ACC112 (cell line): ENCODE data around the gene SLC9A8.
A peak's percentile ranks its signal among the peaks of the same experiment; 100 is the strongest.
"Not testable (repeated sequence)": the region's sequence is repeated elsewhere in the genome, so short reads cannot be mapped to it uniquely, and the experiment has no call there.

Experiments
- H2AFZ ChIP-seq: fragments of 200-600 bp; sonication (generic); one replicate; pipeline ENCODE4 v1.6.0; 2017; ENCODE audit warnings: antibody characterized with exemption, low read length; ENCODE audit not compliant: unreplicated experiment
- H3K27ac ChIP-seq: fragments of 200-600 bp; sonication (generic); 2 replicates; pipeline ENCODE4 v1.5.1; 2014; ENCODE audit warnings: low read depth, mild to moderate bottlenecking, antibody characterized with exemption, low read length, moderate library complexity
- H3K27me3 ChIP-seq: fragments of 200-600 bp; sonication (generic); 2 replicates; pipeline ENCODE4 v1.6.1; 2014; ENCODE audit warnings: mild to moderate bottlenecking, antibody characterized with exemption, low read length, moderate library complexity, mixed read lengths; ENCODE audit not compliant: insufficient read depth
- H3K36me3 ChIP-seq: fragments of 200-600 bp; sonication (generic); 2 replicates; pipeline ENCODE4 v1.6.1; 2016; ENCODE audit warnings: mild to moderate bottlenecking, antibody characterized with exemption, low read length, moderate library complexity, mixed read lengths; ENCODE audit not compliant: insufficient read depth
- H3K4me1 ChIP-seq: fragments of 200-600 bp; sonication (generic); one replicate; pipeline ENCODE4 v1.6.1; 2016; ENCODE audit warnings: low read length, mixed read lengths; ENCODE audit not compliant: insufficient read depth, unreplicated experiment, control insufficient read depth
- H3K4me3 ChIP-seq: fragments of 200-600 bp; sonication (generic); 2 replicates; pipeline ENCODE4 v1.5.1; 2014; ENCODE audit warnings: mild to moderate bottlenecking, low read depth, low read length
- H3K79me2 ChIP-seq: fragments of 200-600 bp; sonication (generic); one replicate; pipeline ENCODE4 v1.6.0; 2016; ENCODE audit warnings: low read length; ENCODE audit not compliant: control insufficient read depth, unreplicated experiment, insufficient read depth

The SLC9A8 gene, protein sequence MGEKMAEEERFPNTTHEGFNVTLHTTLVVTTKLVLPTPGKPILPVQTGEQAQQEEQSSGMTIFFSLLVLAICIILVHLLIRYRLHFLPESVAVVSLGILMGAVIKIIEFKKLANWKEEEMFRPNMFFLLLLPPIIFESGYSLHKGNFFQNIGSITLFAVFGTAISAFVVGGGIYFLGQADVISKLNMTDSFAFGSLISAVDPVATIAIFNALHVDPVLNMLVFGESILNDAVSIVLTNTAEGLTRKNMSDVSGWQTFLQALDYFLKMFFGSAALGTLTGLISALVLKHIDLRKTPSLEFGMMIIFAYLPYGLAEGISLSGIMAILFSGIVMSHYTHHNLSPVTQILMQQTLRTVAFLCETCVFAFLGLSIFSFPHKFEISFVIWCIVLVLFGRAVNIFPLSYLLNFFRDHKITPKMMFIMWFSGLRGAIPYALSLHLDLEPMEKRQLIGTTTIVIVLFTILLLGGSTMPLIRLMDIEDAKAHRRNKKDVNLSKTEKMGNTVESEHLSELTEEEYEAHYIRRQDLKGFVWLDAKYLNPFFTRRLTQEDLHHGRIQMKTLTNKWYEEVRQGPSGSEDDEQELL

DNA sequence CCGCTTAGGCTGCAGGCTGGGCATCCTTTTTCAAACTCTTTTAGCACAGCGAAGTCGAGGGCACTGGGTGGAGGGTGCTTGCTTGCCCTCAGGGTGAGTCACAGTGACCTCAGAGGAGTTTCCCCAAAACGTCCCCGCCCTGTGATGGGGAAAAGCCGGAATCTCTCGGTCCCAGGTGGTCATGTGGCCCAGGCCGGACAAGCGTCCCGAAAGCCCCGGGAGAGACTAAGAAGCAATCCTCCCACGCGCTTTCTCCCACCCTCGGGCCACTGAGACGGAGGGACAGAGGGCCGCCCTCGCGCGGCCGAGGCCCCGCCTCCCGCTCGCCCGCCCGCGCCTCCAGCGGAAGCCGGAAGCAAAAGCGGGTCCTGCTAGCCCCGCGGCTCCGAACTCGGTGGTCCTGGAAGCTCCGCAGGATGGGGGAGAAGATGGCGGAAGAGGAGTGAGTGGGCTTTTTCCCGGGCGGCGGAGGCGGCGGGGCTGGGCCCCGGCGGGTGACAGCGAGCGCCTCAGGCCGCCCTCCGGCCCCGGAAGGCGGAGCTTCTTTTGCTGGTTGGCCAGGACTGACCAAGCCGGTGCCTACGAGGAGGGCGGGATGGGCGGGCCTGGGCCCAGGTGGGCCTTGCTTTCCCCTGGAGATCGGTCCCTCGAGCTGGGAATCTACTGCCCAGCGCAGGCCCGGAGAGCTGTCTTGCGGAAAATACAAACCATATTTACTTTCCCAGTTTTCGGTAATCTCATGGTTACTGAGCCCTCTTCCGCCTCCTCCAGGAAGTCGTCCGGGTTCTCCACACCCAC, at the start of gene SLC9A8:
SLC9A8 (plus strand) TSS at position 322 of the 798 bp plus-strand sequence; CDS start at position 417, 95 bp downstream.
- H3K4me1 ChIP-seq = peaks cover 23% of the 10 kb centered on the region
- H3K27me3 ChIP-seq = no peaks in the 10 kb centered on the region
- H2AFZ ChIP-seq = peak within 1 kb of the TSS; percentile 34
- H3K27ac ChIP-seq = peak within 1 kb of the TSS; percentile 85
- H3K4me3 ChIP-seq = peak within 1 kb of the TSS; percentile 91
- peaks cover 16% of the 10 kb centered on the region for H3K79me2 ChIP-seq
- H3K36me3 ChIP-seq = no peaks in the 10 kb centered on the region

DNA sequence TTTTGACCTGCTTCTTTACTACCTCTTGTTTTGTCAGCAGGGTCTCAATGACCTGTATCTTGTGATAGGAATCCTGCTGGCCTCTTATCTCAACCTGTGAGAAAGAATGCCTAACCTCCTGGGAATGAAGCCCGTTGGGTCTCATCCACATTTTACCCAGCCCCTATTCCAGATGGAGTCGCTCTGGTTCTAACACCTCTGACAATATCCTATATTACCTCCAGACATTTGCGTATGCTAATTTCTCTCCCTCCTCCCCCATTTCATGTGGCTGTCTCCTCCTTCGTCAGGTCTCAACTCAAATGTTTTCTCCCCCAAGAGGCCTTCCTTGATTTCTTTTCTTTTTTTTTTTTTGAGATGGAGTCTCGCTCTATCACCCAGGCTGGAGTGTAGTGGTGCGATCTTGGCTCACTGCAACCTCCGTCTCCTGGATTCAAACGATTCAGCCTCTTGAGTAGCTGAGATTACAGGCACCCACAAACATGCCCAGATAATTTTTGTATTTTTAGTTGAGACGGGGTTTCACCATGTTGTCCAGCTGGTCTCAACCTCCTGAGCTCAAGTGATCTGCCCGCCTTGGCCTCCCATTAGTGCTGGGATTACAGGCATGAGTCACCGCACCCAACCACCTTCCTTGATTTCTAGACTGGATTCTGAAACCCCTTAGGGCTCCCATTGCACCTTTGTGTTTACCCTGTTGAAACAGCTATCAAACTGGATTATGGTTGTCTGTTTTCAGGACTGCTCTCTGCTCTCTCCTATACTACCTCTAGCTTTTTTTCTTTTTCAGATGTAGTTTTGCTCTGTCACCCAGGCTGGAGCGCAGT, 49.5 kb upstream of the SLC9A8 start:
- no peak overlapping the region for H3K4me3 ChIP-seq
- no peaks in the 10 kb centered on the region for H3K36me3 ChIP-seq
- no peaks in the 10 kb centered on the region for H3K79me2 ChIP-seq
- no peaks in the 10 kb centered on the region for H3K27me3 ChIP-seq
- H3K27ac ChIP-seq = no peak overlapping the region
- no peak overlapping the region for H2AFZ ChIP-seq
- no peaks in the 10 kb centered on the region for H3K4me1 ChIP-seq

DNA sequence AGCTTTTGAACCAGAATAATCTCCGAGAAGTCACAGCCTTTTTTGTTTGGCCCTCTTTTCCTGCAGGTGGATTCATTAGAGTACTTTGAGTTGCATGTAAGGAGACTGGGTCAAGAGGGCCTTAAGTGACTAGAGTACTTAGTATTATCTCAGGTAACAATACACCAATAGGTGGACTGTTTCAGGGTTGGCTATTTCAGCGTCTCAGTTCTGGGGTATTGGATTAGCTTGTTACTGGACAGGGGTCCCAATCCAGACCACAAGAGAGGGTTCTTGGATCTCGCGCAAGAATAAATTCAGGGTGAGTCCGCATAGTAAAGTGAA, 47.3 kb upstream of the SLC9A8 start:
- Histone ChIP-seq H3K27me3 (no peaks in the 10 kb centered on the region), H3K4me3 (no peak overlapping the region), H3K27ac (no peak overlapping the region), H3K36me3 (no peaks in the 10 kb centered on the region), H3K4me1 (peaks cover 13% of the 10 kb centered on the region), H2AFZ (no peak overlapping the region), H3K79me2 (no peaks in the 10 kb centered on the region)

DNA sequence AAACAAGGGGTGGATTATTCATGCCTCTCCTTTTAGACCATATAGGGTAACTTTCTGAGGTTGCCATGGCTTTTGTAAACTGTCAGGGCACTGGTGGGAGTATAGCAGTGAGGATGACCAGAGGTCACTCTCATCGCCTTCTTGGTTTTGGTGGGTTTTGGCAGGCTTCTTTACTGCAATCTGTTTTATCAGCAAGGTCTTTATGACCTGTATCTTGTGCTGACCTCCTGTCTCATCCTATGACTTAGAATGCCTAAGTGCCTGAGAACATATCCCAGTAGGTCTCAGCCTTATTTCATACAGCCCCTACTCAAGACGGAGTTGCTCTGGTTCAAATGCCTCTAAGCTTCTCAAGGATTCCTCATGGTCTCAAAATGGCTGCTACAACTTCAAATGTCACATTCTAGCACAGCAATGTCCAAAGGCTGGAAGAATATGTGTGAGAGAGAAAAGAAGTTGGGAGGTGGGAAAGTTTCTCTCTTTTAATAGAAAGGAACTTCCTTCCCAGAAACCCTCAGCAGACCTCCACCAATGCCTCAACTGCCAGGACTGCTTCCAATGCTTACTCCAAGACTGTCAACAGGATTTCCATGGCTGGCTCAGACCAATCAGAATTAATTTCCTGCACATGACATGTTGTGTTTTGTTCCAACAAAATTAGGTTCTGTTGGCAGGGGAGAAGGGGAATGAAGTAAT, 46.6 kb upstream of the SLC9A8 start:
- Histone ChIP-seq H3K27ac (no peak overlapping the region), H2AFZ (no peak overlapping the region), H3K4me1 (peaks cover 13% of the 10 kb centered on the region), H3K79me2 (no peaks in the 10 kb centered on the region), H3K4me3 (no peak overlapping the region), H3K36me3 (no peaks in the 10 kb centered on the region), H3K27me3 (no peaks in the 10 kb centered on the region)

DNA sequence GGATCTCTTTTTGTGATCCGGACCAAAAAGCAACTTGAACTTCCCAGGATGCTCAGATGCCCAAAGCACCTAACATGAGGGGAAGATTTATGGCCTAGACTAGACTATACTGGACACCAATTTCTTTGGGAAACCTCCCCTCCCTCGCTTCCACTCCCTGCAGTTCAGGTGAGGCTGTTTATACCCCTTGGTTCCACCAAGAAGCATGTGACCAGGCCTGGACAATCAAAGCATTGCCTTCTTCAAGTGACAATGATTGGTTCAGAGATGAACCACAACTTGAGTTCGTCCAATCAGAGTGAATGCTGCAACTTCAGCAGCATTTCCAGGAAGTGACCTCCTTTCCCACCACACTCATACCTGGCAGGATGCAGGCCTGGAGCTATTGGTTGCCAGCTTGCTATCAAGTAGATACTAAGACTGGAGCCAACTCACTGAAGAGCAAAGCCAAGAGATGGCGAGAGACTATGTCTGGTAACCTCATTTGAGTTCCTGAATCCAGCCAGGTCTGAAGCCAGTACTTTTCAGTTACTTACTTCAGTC, 45.6 kb upstream of the SLC9A8 start:
- H3K27ac ChIP-seq = no peak overlapping the region
- H2AFZ ChIP-seq = no peak overlapping the region
- H3K27me3 ChIP-seq = no peaks in the 10 kb centered on the region
- no peaks in the 10 kb centered on the region for H3K36me3 ChIP-seq
- no peaks in the 10 kb centered on the region for H3K79me2 ChIP-seq
- H3K4me3 ChIP-seq = no peak overlapping the region
- peaks cover 18% of the 10 kb centered on the region for H3K4me1 ChIP-seq

DNA sequence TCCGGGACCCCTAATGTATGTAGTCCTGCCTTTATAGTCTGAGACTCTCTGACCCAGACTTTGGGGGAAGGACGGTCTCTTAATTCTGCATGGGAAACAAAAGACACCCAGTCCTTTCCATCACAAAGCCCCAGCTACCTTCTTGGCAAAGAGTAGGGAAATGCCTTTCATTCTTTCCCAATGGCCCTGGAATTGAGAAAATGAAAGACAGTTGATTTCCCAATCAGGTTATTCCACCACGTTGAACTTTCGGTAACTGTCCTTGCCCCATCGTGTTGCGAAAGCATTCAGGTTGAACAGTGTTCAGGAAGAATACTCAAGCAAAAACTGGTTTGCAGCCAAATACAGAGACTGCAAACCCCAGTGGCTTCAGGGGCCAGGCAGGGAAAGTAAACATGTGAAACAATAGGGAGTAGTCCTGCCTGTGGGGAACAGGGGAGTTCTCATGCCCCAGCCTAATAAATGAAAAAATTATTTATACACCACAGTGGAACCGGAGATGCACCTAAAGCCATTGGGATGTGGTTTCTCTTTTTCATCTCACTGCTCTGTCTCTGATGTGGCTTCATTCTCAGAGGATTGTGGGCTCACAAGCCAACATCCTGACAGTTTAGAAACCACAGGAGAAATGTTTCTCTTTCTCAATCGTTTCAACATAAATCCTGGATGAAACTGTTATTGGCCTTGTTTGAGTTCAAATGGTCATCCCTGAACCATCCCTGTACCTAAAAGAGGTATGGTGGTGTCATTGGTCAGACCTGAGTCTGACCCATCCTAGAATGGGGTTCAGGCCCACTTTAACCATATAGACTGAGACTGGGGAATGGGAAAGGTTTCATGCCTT, 44.2 kb upstream of the SLC9A8 start:
- Histone ChIP-seq H3K27me3 (no peaks in the 10 kb centered on the region), H3K27ac (peak overlapping the region; percentile 86), H3K36me3 (no peaks in the 10 kb centered on the region), H3K4me3 (peak overlapping the region; percentile 8), H2AFZ (peak overlapping the region; percentile 26), H3K79me2 (no peaks in the 10 kb centered on the region), H3K4me1 (peaks cover 23% of the 10 kb centered on the region)

DNA sequence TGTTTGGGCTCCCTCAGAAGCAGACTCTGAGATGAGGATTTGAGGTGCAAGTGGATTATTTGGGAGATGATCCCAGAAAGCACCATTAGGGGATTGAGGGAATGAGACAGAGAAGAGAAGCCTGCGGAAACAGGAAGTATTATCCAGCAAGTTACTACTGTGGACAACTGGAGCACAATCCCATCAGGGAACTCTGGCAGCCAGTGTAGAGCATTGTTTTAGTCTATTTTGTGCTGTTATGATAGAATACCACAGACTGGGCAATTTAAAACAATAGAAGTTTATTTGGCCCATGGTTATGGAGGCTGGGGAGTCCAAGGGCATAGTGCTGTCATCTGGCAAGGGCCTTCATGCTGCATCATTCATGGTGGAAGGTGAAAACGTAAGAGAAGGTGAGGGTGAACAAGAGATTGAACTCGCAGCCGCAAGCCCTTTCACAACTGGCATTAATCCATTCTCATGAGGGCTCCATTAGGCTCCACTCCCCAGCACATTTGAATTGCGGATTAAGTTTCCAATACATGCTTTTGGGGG, 43.5 kb upstream of the SLC9A8 start:
- no peaks in the 10 kb centered on the region for H3K36me3 ChIP-seq
- H3K79me2 ChIP-seq = no peaks in the 10 kb centered on the region
- H2AFZ ChIP-seq = no peak overlapping the region
- H3K4me3 ChIP-seq = peak overlapping the region; percentile 8; the same call in 1 of the 2 replicates
- peak overlapping the region; percentile 86 for H3K27ac ChIP-seq
- peaks cover 23% of the 10 kb centered on the region for H3K4me1 ChIP-seq
- H3K27me3 ChIP-seq = no peaks in the 10 kb centered on the region

DNA sequence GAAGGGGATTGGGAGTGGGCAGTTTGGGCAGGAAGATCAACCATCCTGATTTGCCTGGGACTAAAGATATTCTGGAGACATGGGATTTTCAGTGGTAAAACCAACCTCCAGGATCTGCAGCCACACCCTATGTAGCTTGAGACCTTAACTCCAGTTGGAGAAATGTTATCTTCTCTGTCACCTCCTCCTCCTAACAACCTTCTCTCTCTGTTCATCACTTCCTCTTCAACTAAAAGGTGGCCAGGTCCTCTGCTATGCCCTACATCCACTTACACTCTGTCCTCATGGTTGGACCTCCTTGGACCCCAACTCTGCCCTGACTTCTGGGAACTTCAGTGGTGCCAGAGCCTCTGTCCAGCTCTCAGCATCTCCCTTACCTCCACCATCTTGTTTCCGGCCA, 42.0 kb upstream of the SLC9A8 start:
- H3K27ac ChIP-seq = no peak overlapping the region

DNA sequence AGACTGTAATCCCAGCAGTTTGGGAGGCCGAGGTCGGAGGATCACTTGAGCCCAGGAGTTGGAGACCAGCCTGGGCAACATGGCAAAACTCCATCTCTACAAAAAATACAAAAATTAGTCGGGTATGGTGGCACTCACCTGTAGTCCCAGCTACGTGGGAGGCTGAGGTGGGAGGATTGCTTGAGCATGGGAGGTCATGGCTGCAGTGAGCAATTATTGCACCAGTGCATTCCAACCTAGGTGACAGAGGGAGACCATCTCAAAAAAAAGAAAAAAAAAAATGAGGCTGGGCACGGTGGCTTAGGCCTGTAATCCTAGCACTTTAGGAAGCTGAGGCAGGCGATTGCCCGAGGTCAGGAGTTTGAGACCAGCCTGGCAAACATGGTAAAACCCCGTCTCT, 38.4 kb upstream of the SLC9A8 start:
- not testable (repeated sequence) for H3K36me3 ChIP-seq, H3K79me2 ChIP-seq, H3K27me3 ChIP-seq, H3K27ac ChIP-seq, H3K4me3 ChIP-seq, H2AFZ ChIP-seq
- H3K4me1 ChIP-seq = peaks cover 40% of the 10 kb centered on the region

More for the DNA sequence above, 42.0 kb upstream of the SLC9A8 start:
- Histone ChIP-seq H3K4me3 (no peak overlapping the region), H3K4me1 (peaks cover 33% of the 10 kb centered on the region), H2AFZ (no peak overlapping the region), H3K36me3 (no peaks in the 10 kb centered on the region), H3K79me2 (no peaks in the 10 kb centered on the region), H3K27me3 (no peaks in the 10 kb centered on the region)
